Hematopoietic multipotent progenitor cell treated with erythropoietin and hydrocortisone succinate and interleukin-3 and kit ligand, for 17 days (in vitro differentiated cells): ENCODE measurements around the gene HSPB6.

ENCODE experiments used
- DNase-seq: peaks from one replicate; pipeline ENCODE4 v3.0.0-alpha.2; 2015; ENCODE audit warnings: low spot score

The HSPB6 gene

GRCh38 chr19:35716801-35717664 is 39.8 kb downstream of the HSPB6 start:
- peak; percentile 87 for DNase-seq

- DNase-seq, result no peak
Observed at GRCh38 chr19:35715981-35716800, 40.6 kb downstream of the HSPB6 start.

- DNase-seq, result no peak
Observed at GRCh38 chr19:35715355-35715809, 41.4 kb downstream of the HSPB6 start.

GRCh38 chr19:35714601-35715354 is 42.1 kb downstream of the HSPB6 start:
- DNase-seq, result no peak

- no peak for DNase-seq
Observed at GRCh38 chr19:35713904-35714495, 42.8 kb downstream of the HSPB6 start.

GRCh38 chr19:35713506-35713850 is 43.4 kb downstream of the HSPB6 start:
- no peak for DNase-seq

- DNase-seq, result no peak
Observed at GRCh38 chr19:35712567-35713505, 44.0 kb downstream of the HSPB6 start.

- DNase-seq, result no peak
Observed at GRCh38 chr19:35710784-35711723, 45.8 kb downstream of the HSPB6 start.

- no peak for DNase-seq
Observed at GRCh38 chr19:35708391-35708790, 48.4 kb downstream of the HSPB6 start.
